ENCODE measurements around the gene DRC3. TPM values are rescaled to one million over a fixed set of nuclear protein-coding genes. Genes with fewer than 3 reads are reported as not detected.
"Not testable (repeated sequence)": the region's sequence is repeated elsewhere in the genome, so short reads cannot be mapped to it uniquely, and the experiment has no call there.

Gene DRC3
- total RNA-seq, 1 donor from 2014 or later: 1.7 TPM

DNA sequence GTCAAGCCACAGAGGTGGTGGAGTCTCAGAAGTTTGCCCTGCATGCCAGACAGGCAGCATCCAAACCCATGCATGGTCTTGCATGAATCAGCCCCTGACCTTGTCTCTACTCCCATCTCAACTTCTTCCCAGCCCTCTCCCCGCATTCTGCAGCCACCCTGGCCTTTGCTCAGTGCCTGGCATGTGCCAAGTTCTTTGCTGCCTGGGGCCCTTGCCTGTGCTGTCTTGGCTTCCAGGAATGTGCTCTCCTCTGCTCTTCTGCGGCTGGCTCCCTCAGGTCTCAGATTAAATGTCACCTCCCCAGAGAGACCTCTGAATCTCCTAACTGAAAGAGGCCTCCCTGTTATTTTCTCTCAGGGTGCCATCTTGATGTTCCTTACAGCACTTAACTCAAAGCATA is 17.6 kb downstream of the DRC3 start:
- no peaks in the 10 kb centered on the region for H3K27me3 ChIP-seq (ENCODE audit: low read depth)
- TF ChIP-seq, protein P1, sequence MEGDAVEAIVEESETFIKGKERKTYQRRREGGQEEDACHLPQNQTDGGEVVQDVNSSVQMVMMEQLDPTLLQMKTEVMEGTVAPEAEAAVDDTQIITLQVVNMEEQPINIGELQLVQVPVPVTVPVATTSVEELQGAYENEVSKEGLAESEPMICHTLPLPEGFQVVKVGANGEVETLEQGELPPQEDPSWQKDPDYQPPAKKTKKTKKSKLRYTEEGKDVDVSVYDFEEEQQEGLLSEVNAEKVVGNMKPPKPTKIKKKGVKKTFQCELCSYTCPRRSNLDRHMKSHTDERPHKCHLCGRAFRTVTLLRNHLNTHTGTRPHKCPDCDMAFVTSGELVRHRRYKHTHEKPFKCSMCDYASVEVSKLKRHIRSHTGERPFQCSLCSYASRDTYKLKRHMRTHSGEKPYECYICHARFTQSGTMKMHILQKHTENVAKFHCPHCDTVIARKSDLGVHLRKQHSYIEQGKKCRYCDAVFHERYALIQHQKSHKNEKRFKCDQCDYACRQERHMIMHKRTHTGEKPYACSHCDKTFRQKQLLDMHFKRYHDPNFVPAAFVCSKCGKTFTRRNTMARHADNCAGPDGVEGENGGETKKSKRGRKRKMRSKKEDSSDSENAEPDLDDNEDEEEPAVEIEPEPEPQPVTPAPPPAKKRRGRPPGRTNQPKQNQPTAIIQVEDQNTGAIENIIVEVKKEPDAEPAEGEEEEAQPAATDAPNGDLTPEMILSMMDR (IDR thresholded peaks at IDR 0.05; ENCODE audit: borderline replicate concordance): no peak
- no peaks in the 10 kb centered on the region for H3K9me3 ChIP-seq (replicated peaks)
- DNase-seq: no peak
- H3K4me1 ChIP-seq: peaks cover 5% of the 10 kb centered on the region
- intact Hi-C loops (cut with micrococcal nuclease): no loop called here
- no peak overlapping the region for H3K4me3 ChIP-seq
- no peaks in the 10 kb centered on the region for H3K36me3 ChIP-seq
- no peak overlapping the region for H3K27ac ChIP-seq (replicated peaks)

DNA sequence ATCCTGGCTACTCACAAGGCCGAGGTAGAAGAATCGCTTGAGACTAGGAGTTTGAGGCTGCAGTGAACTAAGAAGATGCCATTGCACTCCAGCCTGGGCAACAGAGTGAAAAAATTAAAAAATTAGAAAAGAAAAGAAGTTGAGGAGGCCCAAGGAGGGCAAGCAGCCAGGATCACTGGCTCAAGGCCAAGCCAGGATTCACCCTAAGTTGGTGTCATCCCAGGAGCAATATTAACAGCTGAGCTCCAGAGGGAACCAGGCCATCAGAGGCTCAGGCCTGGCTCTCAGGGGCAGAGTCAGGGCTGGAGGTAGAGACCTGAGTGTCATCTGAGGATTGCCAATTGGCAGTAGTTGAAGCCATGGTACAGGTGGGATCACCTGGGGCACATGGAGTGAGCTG is 20.7 kb downstream of the DRC3 start:
- no peaks in the 10 kb centered on the region for H3K27me3 ChIP-seq (ENCODE audit: low read depth)
- H3K36me3 ChIP-seq: no peaks in the 10 kb centered on the region
- H3K9me3 ChIP-seq (replicated peaks): no peaks in the 10 kb centered on the region
- H3K4me3 ChIP-seq: no peak overlapping the region
- peaks cover 14% of the 10 kb centered on the region for H3K4me1 ChIP-seq
- no peak for DNase-seq
- TF ChIP-seq, protein P1 (IDR thresholded peaks at IDR 0.05; ENCODE audit: borderline replicate concordance): no peak
- intact Hi-C loops (cut with micrococcal nuclease): no loop called here
- no peak overlapping the region for H3K27ac ChIP-seq (replicated peaks)

DNA sequence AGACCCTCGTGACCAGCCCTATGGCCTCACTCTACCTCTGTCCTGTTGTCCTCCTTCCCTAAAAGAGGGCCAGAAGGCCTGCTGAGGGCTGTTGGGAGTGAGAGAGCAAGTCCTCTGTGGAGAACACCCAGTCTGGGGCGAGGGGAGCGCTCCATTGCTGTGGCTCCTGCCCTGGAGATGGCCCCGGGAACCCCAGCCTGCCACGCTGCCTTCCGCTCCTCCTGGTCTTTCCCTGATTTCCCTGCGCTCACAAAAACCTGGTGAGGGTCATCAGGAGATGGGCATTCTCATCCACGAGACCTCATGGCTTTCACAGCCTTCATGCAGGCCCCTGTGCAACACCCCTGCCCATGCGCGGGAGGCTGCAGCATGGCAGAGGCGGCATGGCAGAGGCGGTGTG is 21.2 kb downstream of the DRC3 start:
- H3K9me3 ChIP-seq (replicated peaks): no peaks in the 10 kb centered on the region

DNA sequence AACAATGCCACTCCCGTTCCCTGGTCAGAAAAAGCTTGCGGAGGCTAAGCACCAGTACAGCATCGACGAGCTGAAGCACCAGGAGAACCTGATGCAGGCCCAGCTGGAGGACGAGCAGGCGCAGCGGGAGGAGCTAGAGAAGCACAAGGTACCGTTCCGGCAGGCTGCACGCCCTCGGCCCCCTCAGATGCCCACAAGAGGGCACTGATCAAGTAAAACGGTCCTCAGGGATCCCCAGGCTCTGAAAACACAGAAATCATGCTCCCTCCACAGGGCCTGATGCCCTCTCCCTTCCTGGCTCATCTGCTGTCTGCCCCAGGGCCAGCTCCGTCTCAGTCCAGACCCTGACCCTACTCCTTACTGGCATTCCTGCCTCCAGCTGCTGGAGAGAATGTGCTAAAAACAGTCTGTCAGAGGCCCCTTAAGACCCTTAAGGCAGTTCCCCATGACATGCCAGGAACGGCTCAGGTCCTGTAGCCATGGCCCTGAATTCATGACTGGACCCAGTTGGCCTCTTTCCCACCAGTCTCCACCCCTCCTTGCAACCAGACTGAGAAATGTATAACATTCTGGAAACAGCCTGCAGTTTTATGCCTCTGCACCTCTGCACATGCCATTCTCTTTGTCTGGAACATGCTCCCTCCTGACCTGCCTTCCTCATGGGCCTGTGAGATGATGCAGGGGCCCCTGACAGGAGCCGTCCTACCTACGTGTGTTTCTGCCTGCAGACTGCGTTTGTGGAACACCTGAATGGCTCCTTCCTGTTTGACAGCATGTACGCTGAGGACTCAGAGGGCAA is 21.8 kb downstream of the DRC3 start:
- no peak overlapping the region for H3K4me3 ChIP-seq
- H3K4me1 ChIP-seq: peaks cover 14% of the 10 kb centered on the region
- H3K27me3 ChIP-seq (ENCODE audit: low read depth): no peaks in the 10 kb centered on the region
- TF ChIP-seq, protein P1 (IDR thresholded peaks at IDR 0.05; ENCODE audit: borderline replicate concordance): peak; percentile 66
- no peak overlapping the region for H3K27ac ChIP-seq (replicated peaks)
- peak; percentile 31 for DNase-seq
- no peaks in the 10 kb centered on the region for H3K36me3 ChIP-seq
- no peaks in the 10 kb centered on the region for H3K9me3 ChIP-seq (replicated peaks)
- intact Hi-C loops (cut with micrococcal nuclease): no loop called here

More for the DNA sequence above, 21.2 kb downstream of the DRC3 start:
- no peak overlapping the region for H3K4me3 ChIP-seq
- H3K4me1 ChIP-seq: peaks cover 14% of the 10 kb centered on the region
- no peaks in the 10 kb centered on the region for H3K27me3 ChIP-seq (ENCODE audit: low read depth)
- no peak for DNase-seq
- H3K27ac ChIP-seq (replicated peaks): no peak overlapping the region
- intact Hi-C loops (cut with micrococcal nuclease): no loop called here
- TF ChIP-seq, protein P1 (IDR thresholded peaks at IDR 0.05; ENCODE audit: borderline replicate concordance): no peak
- no peaks in the 10 kb centered on the region for H3K36me3 ChIP-seq

DNA sequence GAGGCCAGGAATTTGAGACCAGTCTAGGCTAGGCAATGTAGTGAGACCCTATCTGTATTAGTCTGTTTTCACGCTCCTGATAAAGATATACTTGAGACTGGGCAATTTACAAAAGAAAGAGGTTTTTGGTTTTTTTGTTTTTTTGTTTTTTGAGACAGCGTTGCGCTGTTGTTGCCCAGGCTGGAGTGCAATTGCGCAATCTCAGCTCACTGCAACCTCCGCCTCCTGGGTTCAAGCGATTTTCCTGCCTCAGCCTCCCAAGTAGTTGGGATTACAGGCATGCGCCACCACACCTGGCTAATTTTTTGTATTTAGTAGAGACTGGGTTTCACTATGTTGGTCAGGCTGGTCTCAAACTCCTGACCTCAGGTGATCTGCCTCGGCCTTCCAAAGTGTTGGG is 23.2 kb downstream of the DRC3 start:
- H3K4me3 ChIP-seq; DNase-seq; H3K27ac ChIP-seq (replicated peaks); intact Hi-C loops (cut with micrococcal nuclease); H3K9me3 ChIP-seq (replicated peaks); H3K36me3 ChIP-seq; H3K27me3 ChIP-seq (ENCODE audit: low read depth): not testable (repeated sequence)
- peaks cover 14% of the 10 kb centered on the region for H3K4me1 ChIP-seq

DNA sequence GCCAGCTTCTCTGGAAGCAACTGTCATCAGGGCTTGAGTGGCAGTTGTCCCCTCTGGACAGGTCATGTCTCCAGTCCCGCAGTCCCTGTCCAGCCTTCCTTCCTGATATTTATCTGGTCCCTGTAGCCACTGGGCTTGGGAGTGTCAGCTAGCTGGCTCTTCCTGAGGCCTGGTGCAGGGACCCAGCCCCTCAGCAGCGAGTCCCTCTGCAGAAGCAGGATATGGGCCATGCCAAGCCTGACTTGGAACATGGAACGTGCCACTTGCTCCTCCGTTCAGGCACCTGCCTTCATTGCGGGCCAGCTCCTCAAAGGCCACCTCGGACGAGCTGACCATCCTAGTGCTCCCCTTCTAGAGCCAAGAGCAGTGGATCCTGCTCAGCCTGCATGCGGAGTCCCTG is 26.3 kb downstream of the DRC3 start:
- no peak overlapping the region for H3K4me3 ChIP-seq
- no peaks in the 10 kb centered on the region for H3K9me3 ChIP-seq (replicated peaks)
- no peak overlapping the region for H3K27ac ChIP-seq (replicated peaks)
- no peaks in the 10 kb centered on the region for H3K36me3 ChIP-seq
- peaks cover 14% of the 10 kb centered on the region for H3K4me1 ChIP-seq
- H3K27me3 ChIP-seq (ENCODE audit: low read depth): no peaks in the 10 kb centered on the region
- TF ChIP-seq, protein P1 (IDR thresholded peaks at IDR 0.05; ENCODE audit: borderline replicate concordance): no peak
- no peak for DNase-seq
- intact Hi-C loops (cut with micrococcal nuclease): no loop called here

All from left ventricle myocardium inferior (tissue), 1 donor.